Measurements from ENCODE around the gene ACAT1.

- TF ChIP-seq, protein P1, sequence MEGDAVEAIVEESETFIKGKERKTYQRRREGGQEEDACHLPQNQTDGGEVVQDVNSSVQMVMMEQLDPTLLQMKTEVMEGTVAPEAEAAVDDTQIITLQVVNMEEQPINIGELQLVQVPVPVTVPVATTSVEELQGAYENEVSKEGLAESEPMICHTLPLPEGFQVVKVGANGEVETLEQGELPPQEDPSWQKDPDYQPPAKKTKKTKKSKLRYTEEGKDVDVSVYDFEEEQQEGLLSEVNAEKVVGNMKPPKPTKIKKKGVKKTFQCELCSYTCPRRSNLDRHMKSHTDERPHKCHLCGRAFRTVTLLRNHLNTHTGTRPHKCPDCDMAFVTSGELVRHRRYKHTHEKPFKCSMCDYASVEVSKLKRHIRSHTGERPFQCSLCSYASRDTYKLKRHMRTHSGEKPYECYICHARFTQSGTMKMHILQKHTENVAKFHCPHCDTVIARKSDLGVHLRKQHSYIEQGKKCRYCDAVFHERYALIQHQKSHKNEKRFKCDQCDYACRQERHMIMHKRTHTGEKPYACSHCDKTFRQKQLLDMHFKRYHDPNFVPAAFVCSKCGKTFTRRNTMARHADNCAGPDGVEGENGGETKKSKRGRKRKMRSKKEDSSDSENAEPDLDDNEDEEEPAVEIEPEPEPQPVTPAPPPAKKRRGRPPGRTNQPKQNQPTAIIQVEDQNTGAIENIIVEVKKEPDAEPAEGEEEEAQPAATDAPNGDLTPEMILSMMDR (IDR thresholded peaks at IDR 0.05) = no peak
- TF ChIP-seq POLR2A (IDR thresholded peaks at IDR 0.05) = no peak
Observed at GRCh38 chr11:108154591-108154990, 33.2 kb downstream of the ACAT1 start.
